Glutamatergic neuron (in vitro differentiated cells): ENCODE results near the gene PIGU. TPM values are rescaled to one million over a fixed set of nuclear protein-coding genes. Genes with fewer than 3 reads are reported as not detected.
"Not testable (repeated sequence)": the region's sequence is repeated elsewhere in the genome, so short reads cannot be mapped to it uniquely, and the experiment has no call there.

Experiments
- DNase-seq: peaks from one replicate; pipeline ENCODE4 v3.0.0; 2022
- H3K27ac Mint-ChIP-seq: one replicate; pipeline ENCODE4 v1.8.0; 2020; ENCODE audit warnings: mild to moderate bottlenecking, mixed read lengths, inconsistent platforms; ENCODE audit not compliant: unreplicated experiment
- H3K27me3 Mint-ChIP-seq: one replicate; pipeline ENCODE4 v1.8.0; 2020; ENCODE audit warnings: mild to moderate bottlenecking, moderate library complexity, mixed read lengths, inconsistent platforms; ENCODE audit not compliant: unreplicated experiment
- H3K36me3 Mint-ChIP-seq: one replicate; pipeline ENCODE4 v1.8.0; 2020; ENCODE audit warnings: mild to moderate bottlenecking, mixed read lengths, inconsistent platforms; ENCODE audit not compliant: unreplicated experiment
- H3K4me1 Mint-ChIP-seq: one replicate; pipeline ENCODE4 v1.8.0; 2020; ENCODE audit warnings: mild to moderate bottlenecking, low read depth, mixed read lengths, inconsistent platforms; ENCODE audit not compliant: unreplicated experiment
- H3K4me3 Mint-ChIP-seq: one replicate; pipeline ENCODE4 v1.8.0; 2020; ENCODE audit warnings: mild to moderate bottlenecking, mixed read lengths, inconsistent platforms; ENCODE audit not compliant: unreplicated experiment
- H3K9me3 Mint-ChIP-seq: one replicate; pipeline ENCODE4 v1.8.0; 2020; ENCODE audit warnings: mild to moderate bottlenecking, moderate library complexity, mixed read lengths, inconsistent platforms; ENCODE audit not compliant: unreplicated experiment
- CTCF ChIP-seq: fragments of 200-600 bp; sonication (generic); IDR thresholded peaks from one replicate; pipeline ENCODE4 v1.5.0; 2021; ENCODE audit not compliant: partially characterized antibody, unreplicated experiment
- total RNA-seq: library from RNA; stranded (reverse); fragmentation: NEBNext Ultra II Directional; extraction: Animal tissue kit (Norgen Biotek cat#: 25700); gene quantifications from one replicate; pipeline ENCODE4 v1.2.1, GENCODE V29; 2021; ENCODE audit not compliant: unreplicated experiment

Gene PIGU
- total RNA-seq, 1 donor from 2014 or later = 19.4 TPM

GRCh38 chr20:34615477-34615876 lies 61.4 kb downstream of the PIGU start:
- H3K9me3 Mint-ChIP-seq = no peaks in the 10 kb centered on the region
- H3K36me3 Mint-ChIP-seq = no peaks in the 10 kb centered on the region
- no peaks in the 10 kb centered on the region for H3K27me3 Mint-ChIP-seq
- no peaks in the 10 kb centered on the region for H3K4me1 Mint-ChIP-seq
- no peak for TF ChIP-seq CTCF
- no peak for DNase-seq
- H3K4me3 Mint-ChIP-seq = no peak overlapping the region
- H3K27ac Mint-ChIP-seq = no peak overlapping the region

GRCh38 chr20:34611976-34612375 lies 64.9 kb downstream of the PIGU start:
- not testable (repeated sequence) for H3K27ac Mint-ChIP-seq, H3K27me3 Mint-ChIP-seq, H3K36me3 Mint-ChIP-seq, H3K4me3 Mint-ChIP-seq, DNase-seq, H3K9me3 Mint-ChIP-seq, H3K4me1 Mint-ChIP-seq

GRCh38 chr20:34607066-34607465 lies 69.8 kb downstream of the PIGU start:
- no peak overlapping the region for H3K27ac Mint-ChIP-seq
- no peaks in the 10 kb centered on the region for H3K27me3 Mint-ChIP-seq
- no peaks in the 10 kb centered on the region for H3K9me3 Mint-ChIP-seq
- DNase-seq = no peak
- H3K36me3 Mint-ChIP-seq = no peaks in the 10 kb centered on the region
- TF ChIP-seq CTCF = no peak
- no peak overlapping the region for H3K4me3 Mint-ChIP-seq
- peaks cover 4% of the 10 kb centered on the region for H3K4me1 Mint-ChIP-seq

- H3K27ac Mint-ChIP-seq = no peak overlapping the region
- TF ChIP-seq CTCF = no peak
- DNase-seq = no peak
- no peak overlapping the region for H3K4me3 Mint-ChIP-seq
- H3K9me3 Mint-ChIP-seq = no peaks in the 10 kb centered on the region
- no peaks in the 10 kb centered on the region for H3K27me3 Mint-ChIP-seq
- peaks cover 4% of the 10 kb centered on the region for H3K4me1 Mint-ChIP-seq
- no peaks in the 10 kb centered on the region for H3K36me3 Mint-ChIP-seq
Measured at GRCh38 chr20:34604980-34605788, 71.7 kb downstream of the PIGU start.

GRCh38 chr20:34600892-34601653 lies 75.8 kb downstream of the PIGU start:
- no peak overlapping the region for H3K4me3 Mint-ChIP-seq
- no peaks in the 10 kb centered on the region for H3K9me3 Mint-ChIP-seq
- H3K36me3 Mint-ChIP-seq = no peaks in the 10 kb centered on the region
- no peaks in the 10 kb centered on the region for H3K27me3 Mint-ChIP-seq
- H3K4me1 Mint-ChIP-seq = peaks cover 4% of the 10 kb centered on the region
- no peak overlapping the region for H3K27ac Mint-ChIP-seq
- TF ChIP-seq CTCF = no peak
- DNase-seq = no peak
